Superior temporal gyrus (tissue), 1 donor: ENCODE measurements around the gene OR5C1.
"Not testable (repeated sequence)": the region's sequence is repeated elsewhere in the genome, so short reads cannot be mapped to it uniquely, and the experiment has no call there.

Experiments used
- DNase-seq: peaks from one replicate; pipeline ENCODE4 v3.0.0-alpha.2; 2016; ENCODE audit errors: extremely low spot score

OR5C1 gene

GRCh38 chr9:122810306-122810946, 21.7 kb downstream of the OR5C1 start:
- peak; percentile 98 for DNase-seq

GRCh38 chr9:122812736-122813135, 24.0 kb downstream of the OR5C1 start:
- no peak for DNase-seq

- no peak for DNase-seq
Measured at GRCh38 chr9:122814545-122814944, 25.8 kb downstream of the OR5C1 start.

GRCh38 chr9:122815544-122815943, 26.8 kb downstream of the OR5C1 start:
- no peak for DNase-seq

- DNase-seq: no peak
Measured at GRCh38 chr9:122816163-122816867, 27.6 kb downstream of the OR5C1 start.

GRCh38 chr9:122819326-122819725, 30.6 kb downstream of the OR5C1 start:
- no peak for DNase-seq

GRCh38 chr9:122819791-122820489, 31.2 kb downstream of the OR5C1 start:
- peak; percentile 57 for DNase-seq

GRCh38 chr9:122820490-122820845, 31.7 kb downstream of the OR5C1 start:
- no peak for DNase-seq

- peak; percentile 37 for DNase-seq
Measured at GRCh38 chr9:122821278-122821943, 32.7 kb downstream of the OR5C1 start.

- DNase-seq: no peak
Measured at GRCh38 chr9:122822056-122822455, 33.3 kb downstream of the OR5C1 start.

- DNase-seq: no peak
Measured at GRCh38 chr9:122822938-122823337, 34.2 kb downstream of the OR5C1 start.

- peak; percentile 28 for DNase-seq
Measured at GRCh38 chr9:122827761-122828093, 39.0 kb downstream of the OR5C1 start.

GRCh38 chr9:122828965-122829284, 40.2 kb downstream of the OR5C1 start:
- not testable (repeated sequence) for DNase-seq

GRCh38 chr9:122832194-122832593, 43.5 kb downstream of the OR5C1 start:
- DNase-seq: no peak

- no peak for DNase-seq
Measured at GRCh38 chr9:122835313-122835731, 46.6 kb downstream of the OR5C1 start.

GRCh38 chr9:122837266-122837850, 48.6 kb downstream of the OR5C1 start:
- no peak for DNase-seq

- not testable (repeated sequence) for DNase-seq
Measured at GRCh38 chr9:122838441-122838840, 49.7 kb downstream of the OR5C1 start.
